SK-N-MC (cell line): ENCODE data around the gene UMOD.

ENCODE experiments used
- DNase-seq: peaks from one replicate; pipeline ENCODE4 v3.0.0-alpha.2; 2011; ENCODE audit warnings: low read depth, low spot score
- H3K27ac ChIP-seq: fragments of 200-600 bp; sonication (generic); 2 replicates; pipeline ENCODE4 v1.5.1; 2016; ENCODE audit warnings: mixed run types
- H3K36me3 ChIP-seq: fragments of 200-600 bp; sonication (generic); 2 replicates; pipeline ENCODE4 v1.6.1; 2017; ENCODE audit warnings: antibody characterized with exemption, low read length, mixed read lengths; ENCODE audit not compliant: insufficient read depth
- H3K4me3 ChIP-seq: fragments of 200-600 bp; sonication (generic); 2 replicates; pipeline ENCODE4 v1.5.1; 2016
- H3K9ac ChIP-seq: fragments of 200-600 bp; sonication (generic); 2 replicates; pipeline ENCODE4 v1.8.0; 2017; ENCODE audit warnings: mixed run types, mixed read lengths; ENCODE audit not compliant: insufficient read length
- H3K9me3 ChIP-seq: fragments of 200-600 bp; sonication (generic); 2 replicates; pipeline ENCODE4 v1.6.1; 2017; ENCODE audit warnings: low read depth, mild to moderate bottlenecking, antibody characterized with exemption, low read length, moderate library complexity, mixed read lengths
- EZH2 ChIP-seq: fragments of 200-600 bp; sonication (generic); IDR thresholded peaks from one replicate; pipeline ENCODE4 v1.6.1; 2017; ENCODE audit warnings: antibody characterized with exemption
- FOXP2 ChIP-seq: optimal IDR thresholded peaks from 2 replicates; pipeline ENCODE3; 2011; ENCODE audit warnings: mild to moderate bottlenecking, moderate library complexity; ENCODE audit not compliant: insufficient read depth; ENCODE audit errors: extremely low read length, control extremely low read depth
- POLR2AphosphoS5 ChIP-seq: IDR thresholded peaks from 2 replicates; pipeline ENCODE4 v1.6.1; 2012; ENCODE audit warnings: mild to moderate bottlenecking, low read depth, low read length, borderline replicate concordance

UMOD gene

DNA sequence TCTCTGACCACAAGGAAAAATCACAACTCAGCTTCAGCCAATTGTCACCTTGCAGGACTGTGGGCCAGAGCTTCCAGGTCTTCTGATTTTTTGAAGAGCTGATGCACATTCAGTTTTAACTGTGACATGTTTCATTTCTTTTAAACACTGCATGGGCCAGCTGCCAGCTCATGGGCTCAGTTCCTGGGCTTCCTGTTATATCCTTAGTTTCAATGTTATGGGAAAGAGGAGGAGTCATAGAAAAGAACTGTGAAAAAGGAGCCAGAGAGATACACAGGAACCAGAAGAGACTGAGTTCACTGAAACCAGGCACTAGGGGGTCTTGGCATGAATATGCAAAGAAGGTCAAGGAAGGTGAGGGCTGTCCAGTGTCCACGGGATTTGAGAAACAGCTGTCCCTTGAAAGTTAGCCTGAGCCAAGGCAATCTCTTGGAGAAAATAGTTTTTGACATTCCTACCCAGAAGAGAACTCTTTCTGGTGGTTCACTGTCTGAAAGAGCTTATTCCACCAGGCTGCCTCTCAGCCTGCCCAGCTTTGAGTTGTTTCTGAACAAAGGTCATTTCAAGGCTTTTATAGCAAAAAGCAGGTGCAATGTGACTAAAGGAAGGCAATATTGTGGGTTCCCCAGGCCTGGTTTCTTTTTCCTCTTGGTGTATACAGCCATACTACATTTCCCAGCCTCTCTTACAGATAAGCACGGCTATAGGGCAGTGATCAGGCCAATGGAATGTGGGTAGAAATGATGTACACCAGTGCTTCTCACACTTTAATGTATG, 41.5 kb upstream of the UMOD start:
- Histone ChIP-seq H3K36me3 (no peaks in the 10 kb centered on the region), H3K9ac (no peak overlapping the region), H3K9me3 (no peaks in the 10 kb centered on the region), H3K27ac (no peak overlapping the region), H3K4me3 (no peak overlapping the region)
- no peak for DNase-seq
- TF ChIP-seq POLR2AphosphoS5 (no peak), EZH2 (no peak), FOXP2 (no peak)

GRCh38 chr16:20391045-20391444, 38.5 kb upstream of the UMOD start:
- Histone ChIP-seq H3K36me3 (no peaks in the 10 kb centered on the region), H3K27ac (no peak overlapping the region), H3K9ac (no peak overlapping the region), H3K9me3 (no peaks in the 10 kb centered on the region), H3K4me3 (no peak overlapping the region)
- no peak for TF ChIP-seq FOXP2
- TF ChIP-seq POLR2AphosphoS5 = no peak
- DNase-seq = no peak

- Histone ChIP-seq H3K4me3 (no peak overlapping the region), H3K9me3 (no peaks in the 10 kb centered on the region), H3K36me3 (no peaks in the 10 kb centered on the region), H3K9ac (no peak overlapping the region), H3K27ac (no peak overlapping the region)
- no peak for DNase-seq
- TF ChIP-seq POLR2AphosphoS5 (no peak), FOXP2 (no peak), EZH2 (no peak)
Observed at GRCh38 chr16:20388854-20389253, 36.3 kb upstream of the UMOD start.

- no peak for DNase-seq
- Histone ChIP-seq H3K9me3 (no peaks in the 10 kb centered on the region), H3K36me3 (no peaks in the 10 kb centered on the region), H3K4me3 (no peak overlapping the region), H3K27ac (no peak overlapping the region), H3K9ac (no peak overlapping the region)
- no peak for TF ChIP-seq POLR2AphosphoS5
- no peak for TF ChIP-seq FOXP2
- TF ChIP-seq EZH2 = no peak
Observed at GRCh38 chr16:20387978-20388377, 35.5 kb upstream of the UMOD start.

DNA sequence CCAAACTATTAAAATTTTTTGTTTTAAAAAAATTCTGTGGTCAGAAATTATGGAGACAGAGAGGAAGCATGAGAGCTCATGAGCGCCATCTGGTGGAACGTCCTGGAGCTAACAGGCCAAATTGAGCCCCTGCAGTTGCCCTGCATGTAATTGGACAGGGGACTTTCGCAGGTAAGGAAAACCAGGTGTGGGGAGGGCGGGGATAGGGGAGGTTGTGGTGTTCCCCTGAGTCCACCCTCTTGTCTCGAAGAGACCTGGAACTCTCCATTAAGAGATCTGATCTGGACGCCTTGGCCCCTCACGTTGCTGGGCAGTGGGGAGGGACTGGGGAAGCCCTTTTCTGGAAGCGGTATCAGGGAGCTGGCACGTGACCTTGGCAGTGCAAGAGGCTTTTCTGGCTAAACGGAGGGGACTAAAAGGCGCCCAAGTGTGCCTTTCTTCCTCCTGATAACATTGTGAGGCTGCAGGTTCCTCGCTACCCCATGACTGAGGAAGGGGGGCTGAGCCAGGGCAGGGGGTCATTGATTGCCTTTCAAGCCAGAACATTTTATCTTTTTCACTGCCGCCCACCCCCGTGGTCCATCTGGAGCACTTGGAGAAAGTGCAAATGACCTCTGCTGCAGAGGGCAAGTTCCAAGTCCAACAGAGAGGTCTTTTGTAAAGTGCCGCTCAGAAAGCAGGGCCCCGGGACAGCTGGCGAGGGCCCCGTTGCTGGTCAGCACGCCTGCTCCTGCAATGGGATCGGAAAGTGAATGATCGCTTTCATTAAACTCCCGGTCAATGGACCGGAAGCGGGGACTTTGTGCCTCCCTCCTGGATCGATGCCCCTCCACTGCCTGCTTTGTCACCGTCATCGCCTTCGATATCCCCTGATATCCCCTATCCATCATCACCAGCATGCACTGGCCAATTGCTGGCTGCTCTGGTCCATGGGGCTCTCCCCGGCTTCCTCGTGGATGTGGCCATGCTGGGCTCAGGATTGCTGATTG, 33.6 kb upstream of the UMOD start:
- Histone ChIP-seq H3K27ac (no peak overlapping the region), H3K36me3 (no peaks in the 10 kb centered on the region), H3K9ac (no peak overlapping the region), H3K9me3 (no peaks in the 10 kb centered on the region), H3K4me3 (no peak overlapping the region)
- peak; percentile 6 for DNase-seq
- TF ChIP-seq FOXP2 (no peak), POLR2AphosphoS5 (no peak), EZH2 (no peak)

- H3K4me3 ChIP-seq = no peak overlapping the region
- H3K9ac ChIP-seq = no peak overlapping the region
- DNase-seq = peak; percentile 14
- no peak for TF ChIP-seq EZH2
- no peak for TF ChIP-seq POLR2AphosphoS5
- TF ChIP-seq FOXP2 = no peak
- no peaks in the 10 kb centered on the region for H3K9me3 ChIP-seq
- no peaks in the 10 kb centered on the region for H3K36me3 ChIP-seq
- H3K27ac ChIP-seq = no peak overlapping the region
Observed at GRCh38 chr16:20383106-20384029, 30.9 kb upstream of the UMOD start.

DNA sequence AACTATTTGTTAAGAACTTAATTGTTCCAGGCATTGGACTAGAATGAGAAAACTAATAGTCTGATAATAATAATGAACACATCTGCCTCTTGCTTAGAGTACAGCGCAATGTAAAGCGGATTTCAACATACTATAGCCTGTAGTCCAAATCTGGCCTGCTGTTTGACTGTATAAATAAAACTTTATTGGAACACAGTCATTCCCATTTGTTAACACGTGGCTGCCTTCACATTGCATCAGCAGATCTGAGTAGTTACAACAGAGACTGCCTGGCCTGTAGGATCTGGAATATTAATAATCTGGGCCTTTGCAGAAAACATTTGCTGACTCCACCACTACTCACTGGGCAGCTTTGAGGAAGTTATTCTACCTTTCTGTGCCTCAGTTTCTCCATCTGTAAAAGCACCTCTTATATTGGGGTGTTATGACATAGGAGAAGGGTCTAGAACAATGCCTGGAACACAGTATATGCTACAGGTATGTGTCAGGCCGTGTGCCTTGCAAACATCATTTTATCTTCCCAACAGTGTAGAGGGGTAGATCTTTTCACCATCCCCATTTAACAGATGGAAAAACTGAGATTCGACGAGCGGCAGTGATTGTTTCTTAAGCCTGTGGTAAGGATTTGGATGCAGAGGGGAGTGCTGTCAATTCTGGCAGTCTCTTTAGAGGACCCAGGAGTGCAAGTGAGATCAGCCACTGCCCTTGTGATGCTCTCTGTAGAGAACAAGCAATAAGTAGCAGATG, 29.9 kb upstream of the UMOD start:
- no peak overlapping the region for H3K27ac ChIP-seq
- no peak overlapping the region for H3K4me3 ChIP-seq
- H3K36me3 ChIP-seq = no peaks in the 10 kb centered on the region
- no peaks in the 10 kb centered on the region for H3K9me3 ChIP-seq
- TF ChIP-seq POLR2AphosphoS5 = no peak
- TF ChIP-seq EZH2 = no peak
- no peak for TF ChIP-seq FOXP2
- no peak overlapping the region for H3K9ac ChIP-seq
- DNase-seq = no peak

DNA sequence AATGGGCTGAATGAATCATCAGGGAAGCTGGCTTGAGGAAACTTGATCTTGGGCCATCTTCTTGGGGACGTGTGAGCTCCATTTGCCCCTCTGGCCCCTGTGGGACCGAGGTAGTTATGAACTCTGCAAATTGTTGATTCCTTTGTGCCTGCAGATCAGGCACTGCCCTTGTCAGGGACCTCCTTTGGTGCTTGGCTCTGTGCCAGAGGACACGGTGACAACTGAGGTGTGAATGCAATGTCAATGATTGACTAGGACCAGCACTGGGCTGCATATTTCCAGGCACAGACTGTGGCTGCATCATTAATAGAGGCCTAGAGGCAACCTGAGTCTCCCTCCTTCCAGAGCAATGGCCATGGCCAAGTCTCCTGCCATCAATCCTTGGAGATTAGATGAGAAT, 28.3 kb upstream of the UMOD start:
- Histone ChIP-seq H3K9ac (no peak overlapping the region), H3K4me3 (no peak overlapping the region), H3K9me3 (no peaks in the 10 kb centered on the region), H3K36me3 (no peaks in the 10 kb centered on the region), H3K27ac (no peak overlapping the region)
- no peak for DNase-seq
- TF ChIP-seq POLR2AphosphoS5 (no peak), FOXP2 (no peak), EZH2 (no peak)
